Activated CD8-positive, alpha-beta T cell treated with anti-CD3 and anti-CD28 coated beads for 36 hours (primary cell): ENCODE data around the gene ITPRIPL2. TPM values are rescaled to one million over a fixed set of nuclear protein-coding genes. Genes with fewer than 3 reads are reported as not detected.

Experiments
- ATAC-seq: fragments of 200-7000 bp; cut with Tn5 transposase; one replicate; pipeline ENCODE4 v1.10.0; 2021; ENCODE audit warnings: mild to moderate bottlenecking, moderate library complexity
- CTCF ChIA-PET: fragments of 350-600 bp; sonication (Branson Sonifier 250); formaldehyde crosslinking; loops from one replicate; lab custom pipeline; 2021; ENCODE audit warnings: antibody characterized with exemption; lab: Charles Lee
- POLR2A ChIA-PET: fragments of 350-600 bp; sonication (Branson Sonifier 250); formaldehyde crosslinking; loops from one replicate; lab custom pipeline; 2021; ENCODE audit warnings: antibody characterized with exemption; lab: Charles Lee
- DNase-seq: peaks from one replicate; pipeline ENCODE4 v3.0.0-alpha.2; 2020
- H3K27ac Mint-ChIP-seq: one replicate; pipeline ENCODE4 v1.8.0; 2021; ENCODE audit warnings: mild to moderate bottlenecking, mixed read lengths
- H3K27me3 Mint-ChIP-seq: one replicate; pipeline ENCODE4 v1.8.0; 2021; ENCODE audit warnings: mixed read lengths
- H3K36me3 Mint-ChIP-seq: one replicate; pipeline ENCODE4 v1.8.0; 2021; ENCODE audit warnings: low read depth, mixed read lengths
- H3K4me1 Mint-ChIP-seq: one replicate; pipeline ENCODE4 v1.8.0; 2021; ENCODE audit warnings: low read depth, mixed read lengths
- H3K4me3 Mint-ChIP-seq: one replicate; pipeline ENCODE4 v1.8.0; 2021; ENCODE audit warnings: mild to moderate bottlenecking, moderate library complexity, mixed read lengths
- H3K9me3 Mint-ChIP-seq: one replicate; pipeline ENCODE4 v1.8.0; 2021; ENCODE audit warnings: mixed read lengths
- intact Hi-C: fragments of 100-400 bp; cut with micrococcal nuclease; formaldehyde crosslinking; loops from one replicate; pipeline ENCODE4 v1.10.0; 2022
- total RNA-seq, 2 experiments: library from RNA; stranded (reverse); gene quantifications; one replicate each; pipeline ENCODE4 v1.2.3, GENCODE V29; 2021
- TF ChIP-seq, protein P1 (sequence below): fragments of 200-600 bp; IDR thresholded peaks from one replicate; pipeline ENCODE4 v1.8.0; 2022; ENCODE audit warnings: antibody characterized with exemption, mild to moderate bottlenecking

ITPRIPL2 gene
- total RNA-seq, 2 experiments from 2014 or later: 1.3 to 1.9 TPM

DNA sequence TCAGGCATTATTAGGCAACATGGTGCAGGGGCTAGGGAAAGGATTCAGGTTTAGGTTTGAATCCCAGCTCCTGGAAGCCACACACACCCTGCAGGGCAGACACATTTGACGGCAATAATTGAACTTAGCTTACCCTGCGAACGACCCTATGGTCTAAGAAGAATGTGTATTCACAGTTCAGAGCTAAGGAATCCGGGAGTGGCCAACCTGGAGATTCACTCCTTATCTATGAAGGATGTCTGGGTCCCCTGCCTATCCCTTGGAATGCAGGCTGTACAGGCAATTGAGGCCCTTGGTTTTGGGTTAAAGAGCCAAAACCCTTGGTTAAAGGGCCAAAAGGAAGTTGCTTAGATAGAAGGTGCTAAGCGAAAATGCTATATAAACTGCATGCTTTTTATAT lies 51.3 kb downstream of the ITPRIPL2 start:
- no peaks in the 10 kb centered on the region for H3K36me3 Mint-ChIP-seq
- DNase-seq: no peak
- TF ChIP-seq, protein P1, sequence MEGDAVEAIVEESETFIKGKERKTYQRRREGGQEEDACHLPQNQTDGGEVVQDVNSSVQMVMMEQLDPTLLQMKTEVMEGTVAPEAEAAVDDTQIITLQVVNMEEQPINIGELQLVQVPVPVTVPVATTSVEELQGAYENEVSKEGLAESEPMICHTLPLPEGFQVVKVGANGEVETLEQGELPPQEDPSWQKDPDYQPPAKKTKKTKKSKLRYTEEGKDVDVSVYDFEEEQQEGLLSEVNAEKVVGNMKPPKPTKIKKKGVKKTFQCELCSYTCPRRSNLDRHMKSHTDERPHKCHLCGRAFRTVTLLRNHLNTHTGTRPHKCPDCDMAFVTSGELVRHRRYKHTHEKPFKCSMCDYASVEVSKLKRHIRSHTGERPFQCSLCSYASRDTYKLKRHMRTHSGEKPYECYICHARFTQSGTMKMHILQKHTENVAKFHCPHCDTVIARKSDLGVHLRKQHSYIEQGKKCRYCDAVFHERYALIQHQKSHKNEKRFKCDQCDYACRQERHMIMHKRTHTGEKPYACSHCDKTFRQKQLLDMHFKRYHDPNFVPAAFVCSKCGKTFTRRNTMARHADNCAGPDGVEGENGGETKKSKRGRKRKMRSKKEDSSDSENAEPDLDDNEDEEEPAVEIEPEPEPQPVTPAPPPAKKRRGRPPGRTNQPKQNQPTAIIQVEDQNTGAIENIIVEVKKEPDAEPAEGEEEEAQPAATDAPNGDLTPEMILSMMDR: no peak
- ATAC-seq: no peak
- no peak overlapping the region for H3K27ac Mint-ChIP-seq
- intact Hi-C loops: loop anchor here (10.0 kb wide), 1 partner anchor 80 kb away; no protein-coding TSS in a partner anchor
- H3K27me3 Mint-ChIP-seq: peaks cover 9% of the 10 kb centered on the region
- POLR2A ChIA-PET: no interaction called here
- H3K4me1 Mint-ChIP-seq: no peaks in the 10 kb centered on the region
- peaks cover 6% of the 10 kb centered on the region for H3K9me3 Mint-ChIP-seq
- H3K4me3 Mint-ChIP-seq: no peak overlapping the region
- CTCF ChIA-PET: interaction anchor here (0.9 kb wide), 1 partner anchor 14 kb away, joined by 4 read pairs; no protein-coding TSS in a partner anchor

DNA sequence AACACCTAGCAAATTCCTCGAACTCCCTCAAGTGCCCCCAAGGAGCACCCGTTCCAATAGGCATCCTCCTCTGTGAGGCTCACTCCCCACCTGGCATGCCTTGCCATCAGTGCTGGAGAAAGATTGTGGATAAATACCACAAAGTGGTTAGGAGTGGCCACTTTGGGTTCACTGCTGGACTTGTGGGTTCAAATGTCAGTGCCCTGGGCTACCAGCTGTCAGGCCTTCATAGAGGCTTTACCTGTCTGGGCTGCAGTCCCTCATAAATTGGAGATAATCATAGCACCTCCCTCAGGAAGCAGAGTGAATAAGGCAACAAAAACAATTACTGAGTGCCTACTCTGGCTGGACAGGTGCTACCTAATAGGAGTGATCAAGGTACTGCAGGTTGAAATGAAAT lies 52.7 kb downstream of the ITPRIPL2 start:
- intact Hi-C loops: loop anchor here (10.0 kb wide), 1 partner anchor 82 kb away; no protein-coding TSS in a partner anchor
- ChIA-PET CTCF (interaction anchor here (1.4 kb wide), 1 partner anchor 80 kb away, joined by 4 read pairs; no protein-coding TSS in a partner anchor), POLR2A (no interaction called here)
- H3K27me3 Mint-ChIP-seq: peaks cover 13% of the 10 kb centered on the region
- H3K4me3 Mint-ChIP-seq: no peak overlapping the region
- DNase-seq (no peak), ATAC-seq (no peak)
- peaks cover 6% of the 10 kb centered on the region for H3K9me3 Mint-ChIP-seq
- no peaks in the 10 kb centered on the region for H3K36me3 Mint-ChIP-seq
- no peak overlapping the region for H3K27ac Mint-ChIP-seq
- no peaks in the 10 kb centered on the region for H3K4me1 Mint-ChIP-seq
- TF ChIP-seq, protein P1: no peak

DNA sequence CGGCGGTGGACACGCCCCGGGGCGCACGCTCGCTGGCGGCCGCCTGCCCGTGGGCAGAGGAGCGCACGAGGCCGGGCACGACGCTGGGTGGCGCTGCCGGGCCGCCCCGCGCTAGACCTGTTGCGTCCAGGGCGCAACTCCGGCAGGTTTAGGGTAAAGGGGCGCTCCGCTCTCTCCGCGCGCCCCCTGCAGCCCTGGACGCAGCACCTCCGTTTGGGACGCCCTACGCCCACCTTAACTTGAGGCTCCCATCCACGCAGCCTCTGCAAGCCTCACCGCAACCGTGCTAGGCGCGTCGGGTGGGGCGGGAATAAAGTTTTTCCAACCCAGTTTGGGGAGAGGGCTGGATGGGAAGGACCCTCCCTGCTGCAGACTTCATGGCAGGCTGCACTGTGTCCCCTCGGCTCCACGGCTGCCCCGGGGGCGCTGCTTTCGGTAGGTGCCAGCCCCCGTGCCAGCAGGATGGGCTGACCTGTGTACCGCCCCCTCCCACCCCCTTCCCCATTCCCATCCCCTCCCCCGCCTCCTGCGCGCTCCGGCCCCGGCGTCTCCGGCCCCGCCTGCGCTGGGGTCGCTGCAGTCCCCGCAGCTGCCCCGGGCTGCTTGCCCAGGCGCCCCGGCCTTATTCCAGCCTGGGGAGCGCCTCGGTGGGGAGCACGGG lies 54.1 kb downstream of the ITPRIPL2 start, which contains the start of gene SYT17:
SYT17 (plus strand) TSS at position 531 of the 661 bp plus-strand sequence. CDS start 407 bp downstream, outside the sequence.
- no peak within 1 kb of the TSS for H3K27ac Mint-ChIP-seq
- ATAC-seq: peak; percentile 94

DNA sequence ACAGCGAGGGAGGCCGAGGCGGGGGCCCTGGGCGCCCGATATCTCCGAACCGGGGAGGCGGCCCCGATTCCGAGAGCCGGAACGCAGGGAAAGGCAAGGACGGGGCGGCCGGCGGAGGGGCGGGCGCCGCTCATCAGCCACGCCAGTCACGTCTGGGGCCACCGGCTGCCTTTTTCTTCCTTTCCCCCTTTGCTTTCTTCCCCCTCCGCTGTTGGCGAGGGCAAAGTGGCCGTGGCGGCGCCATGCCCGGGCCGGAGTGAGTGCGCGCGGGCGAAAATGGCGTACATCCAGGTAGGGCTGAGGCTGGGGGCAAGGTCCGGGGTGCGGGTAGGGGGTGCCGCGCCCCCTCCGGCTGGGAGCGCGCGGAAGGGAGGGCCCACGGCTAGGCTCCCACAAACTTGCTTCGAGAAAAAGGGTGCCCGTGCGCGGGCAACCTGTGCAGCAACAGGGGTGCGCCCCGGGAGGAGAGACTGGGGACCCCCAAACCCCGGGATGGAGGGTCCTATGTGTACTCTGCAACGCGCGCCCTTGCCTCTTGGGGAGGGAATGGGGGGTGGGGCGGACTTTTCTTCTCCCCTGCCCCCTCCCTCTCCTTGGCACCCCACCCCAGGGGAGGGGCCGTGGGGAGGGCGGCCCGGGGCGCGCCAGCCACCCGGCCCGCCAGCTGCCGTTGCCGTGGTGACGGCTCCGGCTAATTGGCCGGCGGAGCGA lies 54.8 kb downstream of the ITPRIPL2 start:
- Mint-ChIP-seq H3K36me3 (no peaks in the 10 kb centered on the region), H3K4me3 (no peak overlapping the region), H3K4me1 (no peaks in the 10 kb centered on the region), H3K27me3 (peaks cover 13% of the 10 kb centered on the region), H3K9me3 (no peaks in the 10 kb centered on the region), H3K27ac (no peak overlapping the region)
- no peak for DNase-seq
- intact Hi-C loops: loop anchor here (10.0 kb wide), 1 partner anchor 84 kb away; no protein-coding TSS in a partner anchor
- TF ChIP-seq, protein P1: no peak
- POLR2A ChIA-PET: no interaction called here
- no peak for ATAC-seq
- CTCF ChIA-PET: no interaction called here

More for the DNA sequence above, 54.1 kb downstream of the ITPRIPL2 start, which contains the start of gene SYT17:
- intact Hi-C loops: loop anchor here (10.0 kb wide), 1 partner anchor 83 kb away; no protein-coding TSS in a partner anchor
- Mint-ChIP-seq H3K4me3 (no peak within 1 kb of the TSS), H3K27me3 (peaks cover 13% of the 10 kb centered on the region), H3K36me3 (no peaks in the 10 kb centered on the region), H3K4me1 (no peaks in the 10 kb centered on the region), H3K9me3 (peaks cover 6% of the 10 kb centered on the region)
- ChIA-PET CTCF (no interaction called here), POLR2A (no interaction called here)
- TF ChIP-seq, protein P1: peak; percentile 70
- DNase-seq: peak; percentile 53
